Left lung (tissue), 10 donors: Measurements from ENCODE around the gene NBAS. TPM values are rescaled to one million over a fixed set of nuclear protein-coding genes. Genes with fewer than 3 reads are reported as not detected.

Experiments used
- ATAC-seq: fragments of 200-7000 bp; cut with Tn5 transposase; one replicate; pipeline ENCODE4 v1.9.1; 2020; ENCODE audit warnings: moderate library complexity
- DNase-seq, 4 donors: peaks; one replicate each; pipeline ENCODE4 v3.0.0-alpha.2; 2013 to 2020
- H3K27ac ChIP-seq, 2 donors: fragments of 200-600 bp; sonication (generic) in 1 of 2; one replicate each; pipeline versions ENCODE4 v1.5.0 to v1.8.0; 2020 to 2021
- H3K27me3 ChIP-seq, 2 donors: fragments of 200-600 bp; sonication (generic) in 1 of 2; one replicate each; pipeline versions ENCODE4 v1.5.0 to v1.8.0; 2020 to 2021
- H3K36me3 ChIP-seq, 2 donors: fragments of 200-600 bp; sonication (generic) in 1 of 2; one replicate each; pipeline versions ENCODE4 v1.5.0 to v1.8.0; 2020 to 2021
- H3K4me1 ChIP-seq, 2 donors: fragments of 200-600 bp; one replicate each; pipeline ENCODE4 v1.8.0; 2021
- H3K4me3 ChIP-seq, 2 donors: fragments of 200-600 bp; sonication (generic) in 1 of 2; one replicate each; pipeline versions ENCODE4 v1.5.0 to v1.8.0; 2020 to 2021; ENCODE audit warnings: mild to moderate bottlenecking in 1 of 2
- H3K9me3 ChIP-seq, 2 donors: fragments of 200-600 bp; sonication (generic) in 1 of 2; one replicate each; pipeline versions ENCODE4 v1.5.0 to v1.8.0; 2020 to 2021
- CTCF ChIP-seq, 2 donors: fragments of 200-600 bp; sonication (generic) in 1 of 2; IDR thresholded peaks; one replicate each; pipeline versions ENCODE4 v1.5.0 to v1.8.0; 2021; ENCODE audit warnings: antibody characterized with exemption in 2 of 2
- intact Hi-C, 2 donors: fragments of 100-400 bp; cut with DNase I; formaldehyde crosslinking; loops; one replicate each; pipeline versions ENCODE4 v1.11.2 to v1.14.2; 2022
- polyA plus RNA-seq, 6 donors: library from polyadenylated mRNA; unstranded; fragments of 120-200 nt; gene quantifications; one replicate each; pipeline ENCODE4 v1.2.1, GENCODE V29; 2013; ENCODE audit not compliant: insufficient read length in 6 of 6
- total RNA-seq, 2 donors: library from RNA; stranded (reverse); fragmentation: NEBNext Ultra II Directional; extraction: Animal tissue kit (Norgen Biotek cat#: 25700); gene quantifications; one replicate each; pipeline ENCODE4 v1.2.1, GENCODE V29; 2021
- donor health status: DM: no; HTN: yes; CAD: no.
- donor health status: DM: no; HTN: no; CAD: no.

Gene NBAS
- total and polyA plus RNA-seq, 8 donors = 36.6 to 57.4 (median 46.3) TPM

GRCh38 chr2:15281681-15282080, 279.5 kb downstream of the NBAS start:
- Histone ChIP-seq H3K36me3 (peaks cover 0 to 38% of the 10 kb centered on the region in 2 donors), H3K27ac (no peak overlapping the region), H3K4me1 (no peaks in the 10 kb centered on the region), H3K9me3 (no peaks in the 10 kb centered on the region), H3K4me3 (no peak overlapping the region), H3K27me3 (no peaks in the 10 kb centered on the region)
- intact Hi-C loops = no loop called here
- ATAC-seq = no peak
- no peak for DNase-seq
- no peak for TF ChIP-seq CTCF (IDR thresholded peaks at IDR 0.05)

GRCh38 chr2:15279201-15279876, 281.8 kb downstream of the NBAS start:
- ATAC-seq (no peak), DNase-seq (no peak)
- Histone ChIP-seq H3K4me3 (no peak overlapping the region), H3K36me3 (peaks cover 0 to 35% of the 10 kb centered on the region in 2 donors), H3K27me3 (no peaks in the 10 kb centered on the region), H3K9me3 (no peaks in the 10 kb centered on the region), H3K4me1 (no peaks in the 10 kb centered on the region), H3K27ac (no peak overlapping the region)
- intact Hi-C loops = no loop called here
- no peak for TF ChIP-seq CTCF (IDR thresholded peaks at IDR 0.05)

- ATAC-seq = no peak
- Histone ChIP-seq H3K36me3 (peaks cover 0 to 32% of the 10 kb centered on the region in 2 donors), H3K27ac (no peak overlapping the region), H3K9me3 (no peaks in the 10 kb centered on the region), H3K27me3 (no peaks in the 10 kb centered on the region), H3K4me3 (no peak overlapping the region), H3K4me1 (no peaks in the 10 kb centered on the region)
- TF ChIP-seq CTCF (IDR thresholded peaks at IDR 0.05) = no peak
- intact Hi-C loops = no loop called here
- no peak for DNase-seq
Observed at GRCh38 chr2:15278296-15278695, 282.8 kb downstream of the NBAS start.

- Histone ChIP-seq H3K27me3 (no peaks in the 10 kb centered on the region), H3K4me1 (no peaks in the 10 kb centered on the region), H3K27ac (no peak overlapping the region), H3K36me3 (peaks cover 0 to 23% of the 10 kb centered on the region in 2 donors), H3K4me3 (no peak overlapping the region), H3K9me3 (no peaks in the 10 kb centered on the region)
- TF ChIP-seq CTCF (IDR thresholded peaks at IDR 0.05) = no peak
- intact Hi-C loops = no loop called here
- ATAC-seq (no peak), DNase-seq (no peak)
Observed at GRCh38 chr2:15275346-15275745, 285.8 kb downstream of the NBAS start.

GRCh38 chr2:15273452-15273851, 287.7 kb downstream of the NBAS start:
- intact Hi-C loops = no loop called here
- no peak overlapping the region for H3K27ac ChIP-seq
- H3K36me3 ChIP-seq = peaks cover 0 to 23% of the 10 kb centered on the region in 2 donors
- no peaks in the 10 kb centered on the region for H3K4me1 ChIP-seq
- no peak overlapping the region for H3K4me3 ChIP-seq
- H3K9me3 ChIP-seq = no peaks in the 10 kb centered on the region
- no peak for TF ChIP-seq CTCF (IDR thresholded peaks at IDR 0.05)
- H3K27me3 ChIP-seq = no peaks in the 10 kb centered on the region
- DNase-seq (no peak), ATAC-seq (no peak)
